Hepatic stellate cell (primary cell): ENCODE data around the gene STAB1.

Source experiments
- DNase-seq: peaks from one replicate; pipeline ENCODE4 v3.0.0; 2011; ENCODE audit warnings: low spot score

The STAB1 gene

GRCh38 chr3:52534281-52535183 lies 39.4 kb downstream of the STAB1 start:
- DNase-seq, result peak; percentile 36

GRCh38 chr3:52535411-52536111 lies 40.4 kb downstream of the STAB1 start:
- no peak for DNase-seq

- no peak for DNase-seq
Observed at GRCh38 chr3:52536112-52536368, 40.9 kb downstream of the STAB1 start.

- DNase-seq, result peak; percentile 100
Observed at GRCh38 chr3:52536369-52537164, 41.4 kb downstream of the STAB1 start, which contains the start of gene UQCC5. Gene UQCC5 (plus strand): TSS chr3:52536605. CDS start chr3:52536756, 151 bp downstream.

GRCh38 chr3:52537165-52537620 lies 42.1 kb downstream of the STAB1 start:
- no peak for DNase-seq

- peak; percentile 4 for DNase-seq
Observed at GRCh38 chr3:52537726-52538421, 42.7 kb downstream of the STAB1 start.

- DNase-seq, result no peak
Observed at GRCh38 chr3:52539010-52539653, 44.0 kb downstream of the STAB1 start.

- no peak for DNase-seq
Observed at GRCh38 chr3:52541050-52541449, 45.9 kb downstream of the STAB1 start.

- no peak for DNase-seq
Observed at GRCh38 chr3:52544937-52545336, 49.8 kb downstream of the STAB1 start.

- no peak for DNase-seq
Observed at GRCh38 chr3:52546111-52546901, 51.2 kb downstream of the STAB1 start.

- DNase-seq, result no peak
Observed at GRCh38 chr3:52547143-52547542, 52.0 kb downstream of the STAB1 start.

GRCh38 chr3:52551118-52551517 lies 56.0 kb downstream of the STAB1 start:
- DNase-seq, result no peak

- no peak for DNase-seq
Observed at GRCh38 chr3:52552089-52552488, 57.0 kb downstream of the STAB1 start.

GRCh38 chr3:52554026-52554755 lies 59.1 kb downstream of the STAB1 start:
- DNase-seq, result no peak

GRCh38 chr3:52555056-52555455 lies 59.9 kb downstream of the STAB1 start:
- DNase-seq, result no peak

- DNase-seq, result no peak
Observed at GRCh38 chr3:52557011-52557960, 62.1 kb downstream of the STAB1 start.

- no peak for DNase-seq
Observed at GRCh38 chr3:52558436-52558835, 63.3 kb downstream of the STAB1 start.

- DNase-seq, result no peak
Observed at GRCh38 chr3:52561028-52561747, 66.0 kb downstream of the STAB1 start.
